Brain microvascular endothelial cell (primary cell): ENCODE data around the gene IL7R.

Experiments used
- DNase-seq: peaks from one replicate; pipeline ENCODE4 v3.0.0-alpha.2; 2020
- H3K27ac ChIP-seq: fragments of 250-450 bp; sonication (Bioruptor Pico); 2 replicates; pipeline ENCODE4 v1.5.1; 2020; ENCODE audit warnings: mild to moderate bottlenecking, moderate library complexity
- H3K27me3 ChIP-seq: fragments of 250-450 bp; sonication (Bioruptor Pico); replicated peaks from 2 replicates; pipeline ENCODE4 v1.5.1; 2020; ENCODE audit warnings: mild to moderate bottlenecking
- H3K36me3 ChIP-seq: fragments of 250-450 bp; sonication (Bioruptor Pico); replicated peaks from 2 replicates; pipeline ENCODE4 v1.5.1; 2020; ENCODE audit warnings: mild to moderate bottlenecking
- H3K4me3 ChIP-seq: 2 replicates; pipeline ENCODE4 v1.5.1; 2011; ENCODE audit warnings: low read depth, mild to moderate bottlenecking, control low read depth, low read length, moderate library complexity
- in situ Hi-C: cut with HindIII; loops from 2 replicates; pipeline ENCODE4 v1.10.0; 2017; ENCODE audit warnings: low sequenced_read_pairs, low pct_ligation_motif_present
- TF ChIP-seq, protein P1 (sequence below): IDR thresholded peaks from 2 replicates; pipeline ENCODE4 v1.5.1; 2011; ENCODE audit warnings: low read depth, mild to moderate bottlenecking, moderate library complexity, low read length, control low read depth, inconsistent platforms; ENCODE audit errors: missing control alignments

Gene IL7R

DNA sequence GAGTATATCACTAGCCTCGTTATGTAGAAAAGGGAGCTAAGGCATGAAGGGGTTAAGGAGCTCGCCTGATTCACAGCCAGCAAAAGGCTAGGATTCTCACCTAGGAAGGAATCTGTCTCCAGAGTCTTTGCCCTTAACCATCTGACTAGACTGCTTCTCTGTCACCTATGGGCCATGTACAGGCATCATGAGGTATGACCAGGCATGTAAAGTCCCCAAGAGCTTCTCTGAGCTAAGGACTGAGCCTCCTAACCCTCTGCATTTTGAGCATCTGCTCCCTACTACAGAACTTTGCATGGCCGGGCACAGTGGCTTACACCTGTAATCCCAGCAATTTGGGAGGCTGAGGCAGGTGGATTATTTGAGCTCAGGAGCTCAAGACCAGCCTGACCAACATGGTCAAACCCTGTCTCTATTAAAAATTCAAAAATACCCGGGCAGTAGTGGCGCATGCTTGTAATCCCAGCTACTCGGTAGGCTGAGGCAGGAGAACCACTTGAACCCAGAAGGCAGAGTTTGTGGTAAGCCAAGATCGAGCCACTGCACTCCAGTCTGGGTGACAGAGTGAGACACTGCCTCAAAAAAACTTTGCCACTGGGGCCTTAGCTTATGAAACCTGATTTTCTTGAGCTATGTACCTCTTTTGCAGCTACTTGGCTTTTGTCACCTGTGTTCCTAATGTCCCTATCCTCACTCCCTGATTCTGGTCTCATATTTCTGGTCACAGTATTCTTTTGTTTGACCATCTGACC lies 33.2 kb upstream of the IL7R start:
- H3K36me3 ChIP-seq, result no peaks in the 10 kb centered on the region
- no peak for DNase-seq
- in situ Hi-C loops, result no loop called here
- H3K27me3 ChIP-seq, result no peaks in the 10 kb centered on the region
- no peak overlapping the region for H3K27ac ChIP-seq
- H3K4me3 ChIP-seq, result no peak overlapping the region
- TF ChIP-seq, protein P1, sequence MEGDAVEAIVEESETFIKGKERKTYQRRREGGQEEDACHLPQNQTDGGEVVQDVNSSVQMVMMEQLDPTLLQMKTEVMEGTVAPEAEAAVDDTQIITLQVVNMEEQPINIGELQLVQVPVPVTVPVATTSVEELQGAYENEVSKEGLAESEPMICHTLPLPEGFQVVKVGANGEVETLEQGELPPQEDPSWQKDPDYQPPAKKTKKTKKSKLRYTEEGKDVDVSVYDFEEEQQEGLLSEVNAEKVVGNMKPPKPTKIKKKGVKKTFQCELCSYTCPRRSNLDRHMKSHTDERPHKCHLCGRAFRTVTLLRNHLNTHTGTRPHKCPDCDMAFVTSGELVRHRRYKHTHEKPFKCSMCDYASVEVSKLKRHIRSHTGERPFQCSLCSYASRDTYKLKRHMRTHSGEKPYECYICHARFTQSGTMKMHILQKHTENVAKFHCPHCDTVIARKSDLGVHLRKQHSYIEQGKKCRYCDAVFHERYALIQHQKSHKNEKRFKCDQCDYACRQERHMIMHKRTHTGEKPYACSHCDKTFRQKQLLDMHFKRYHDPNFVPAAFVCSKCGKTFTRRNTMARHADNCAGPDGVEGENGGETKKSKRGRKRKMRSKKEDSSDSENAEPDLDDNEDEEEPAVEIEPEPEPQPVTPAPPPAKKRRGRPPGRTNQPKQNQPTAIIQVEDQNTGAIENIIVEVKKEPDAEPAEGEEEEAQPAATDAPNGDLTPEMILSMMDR, result no peak

DNA sequence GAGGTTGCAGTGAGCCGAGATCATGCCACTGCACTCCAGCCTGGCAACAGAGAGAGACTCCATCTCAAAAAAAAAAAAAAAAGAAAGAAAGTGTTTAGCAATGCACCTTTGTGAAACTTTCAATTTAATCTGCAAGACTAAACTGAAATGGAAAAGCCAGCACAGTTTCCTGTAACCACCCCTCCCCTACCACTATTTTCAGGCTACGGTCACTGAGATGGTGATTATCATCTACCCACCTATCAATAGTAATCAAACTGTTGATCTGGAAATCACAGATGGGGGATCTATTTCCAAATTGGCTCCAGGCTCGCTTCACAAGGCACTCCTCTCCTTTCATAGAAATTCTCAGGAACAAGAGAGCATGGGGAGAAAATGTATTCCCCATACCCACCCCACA lies 30.6 kb upstream of the IL7R start:
- TF ChIP-seq, protein P1, result no peak
- Histone ChIP-seq H3K36me3 (no peaks in the 10 kb centered on the region), H3K4me3 (no peak overlapping the region), H3K27me3 (no peaks in the 10 kb centered on the region), H3K27ac (no peak overlapping the region)
- DNase-seq, result no peak
- in situ Hi-C loops, result no loop called here

DNA sequence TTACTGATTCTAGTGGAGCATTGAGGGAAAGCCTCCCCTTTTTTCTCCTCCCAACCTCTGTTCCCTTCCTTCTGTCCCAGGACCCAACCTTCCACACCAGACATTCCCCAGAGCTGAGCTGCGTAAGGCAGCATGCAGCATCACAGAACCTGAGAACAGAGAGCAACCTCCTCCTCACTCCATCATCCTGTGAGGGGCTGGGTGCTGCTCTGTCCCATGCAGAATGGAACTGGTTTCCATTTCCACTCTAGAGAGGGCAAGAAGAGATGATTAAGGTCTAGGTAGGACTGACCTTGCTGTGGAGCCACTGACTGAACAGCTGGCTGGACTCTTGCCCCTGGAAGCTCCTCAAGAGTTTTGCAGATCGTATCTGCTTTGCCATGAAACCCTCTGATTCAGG lies 30.1 kb upstream of the IL7R start:
- Histone ChIP-seq H3K4me3 (no peak overlapping the region), H3K36me3 (no peaks in the 10 kb centered on the region), H3K27me3 (no peaks in the 10 kb centered on the region), H3K27ac (no peak overlapping the region)
- no peak for DNase-seq
- TF ChIP-seq, protein P1, result no peak
- in situ Hi-C loops, result no loop called here

DNA sequence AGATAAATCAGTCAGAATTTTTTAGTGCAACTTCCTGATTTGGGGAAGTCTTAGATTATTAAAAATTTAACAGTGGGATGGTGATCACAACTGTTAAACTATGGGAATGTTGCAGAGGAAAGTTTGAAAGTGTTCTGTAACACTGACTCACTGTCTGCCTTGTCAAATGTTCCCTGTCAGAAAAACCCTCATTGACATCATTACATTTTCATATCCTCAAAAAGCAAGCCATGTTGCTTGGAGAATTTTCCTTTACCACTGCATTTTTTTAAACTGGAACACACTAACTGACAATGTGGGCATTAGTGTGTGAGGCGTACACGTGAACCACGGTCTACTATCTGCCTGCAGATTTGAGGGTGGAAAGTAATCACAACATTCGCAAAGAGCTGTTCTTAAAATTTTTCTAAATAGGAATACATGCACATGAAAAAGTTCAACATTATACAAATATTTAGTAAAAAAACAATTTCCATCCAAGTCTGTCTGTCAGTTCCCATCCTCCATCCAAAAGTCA lies 28.6 kb upstream of the IL7R start:
- DNase-seq, result no peak

DNA sequence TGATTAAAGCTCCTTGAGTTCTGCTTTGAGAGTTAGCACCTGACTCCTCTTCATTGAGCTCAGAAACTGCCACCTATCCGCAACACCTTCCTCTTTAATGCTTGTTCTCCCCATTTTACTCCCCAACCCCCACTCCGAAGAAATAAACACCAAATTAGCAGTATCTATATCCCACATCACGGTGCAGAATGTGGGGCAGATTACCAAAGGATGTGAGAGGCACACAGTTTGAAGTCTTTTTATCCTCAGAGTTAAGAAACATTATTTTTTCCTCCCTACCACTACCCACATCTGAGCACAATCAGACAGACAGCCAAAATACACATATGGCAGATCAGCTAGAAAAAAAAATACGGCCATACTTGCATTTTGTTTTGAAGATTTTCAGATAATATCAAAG lies 26.1 kb upstream of the IL7R start:
- Histone ChIP-seq H3K27me3 (no peaks in the 10 kb centered on the region), H3K27ac (no peak overlapping the region), H3K36me3 (no peaks in the 10 kb centered on the region), H3K4me3 (no peak overlapping the region)
- TF ChIP-seq, protein P1, result no peak
- in situ Hi-C loops, result no loop called here
- DNase-seq, result no peak

More for the DNA sequence above, 28.6 kb upstream of the IL7R start:
- in situ Hi-C loops, result no loop called here
- Histone ChIP-seq H3K36me3 (no peaks in the 10 kb centered on the region), H3K4me3 (no peak overlapping the region), H3K27ac (no peak overlapping the region), H3K27me3 (no peaks in the 10 kb centered on the region)
- TF ChIP-seq, protein P1, result no peak

DNA sequence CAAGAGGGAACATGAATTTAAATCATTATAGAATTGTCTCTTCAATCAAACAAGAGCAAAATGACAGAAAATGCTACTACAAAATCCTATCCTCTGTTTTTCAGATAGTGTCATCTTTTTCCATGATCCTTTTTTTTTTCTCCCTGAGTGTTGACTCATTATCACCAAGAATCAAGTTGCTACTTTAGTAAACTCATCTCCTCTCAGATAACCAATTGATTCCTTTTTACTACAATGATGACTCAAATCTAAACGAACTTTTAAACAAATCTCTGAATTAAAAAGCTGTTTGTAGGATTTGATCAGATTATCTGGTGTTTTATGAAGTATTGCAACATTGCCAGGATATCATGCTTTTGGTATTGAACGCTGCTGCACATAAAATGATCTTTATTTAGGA lies 23.9 kb upstream of the IL7R start:
- no peaks in the 10 kb centered on the region for H3K36me3 ChIP-seq
- DNase-seq, result no peak
- no peak overlapping the region for H3K4me3 ChIP-seq
- H3K27me3 ChIP-seq, result no peaks in the 10 kb centered on the region
- H3K27ac ChIP-seq, result no peak overlapping the region
- TF ChIP-seq, protein P1, result no peak
- in situ Hi-C loops, result no loop called here
